ENCODE data around the gene SERP1.

GRCh38 chr3:150497956-150498355, 48.3 kb downstream of the SERP1 start:
- TF ChIP-seq POLR2A (IDR thresholded peaks at IDR 0.05; ENCODE audit: low read depth, low read length): no peak
- no peak for TF ChIP-seq POU2F2 (IDR thresholded peaks at IDR 0.05; ENCODE audit: low read depth, low read length)
